Aorta (tissue), 5 donors: ENCODE measurements around the gene NFKB1. TPM values are rescaled to one million over a fixed set of nuclear protein-coding genes. Genes with fewer than 3 reads are reported as not detected.
A peak's percentile ranks its signal among the peaks of the same experiment; 100 is the strongest.
"Not testable (repeated sequence)": the region's sequence is repeated elsewhere in the genome, so short reads cannot be mapped to it uniquely, and the experiment has no call there.

Experiments used
- ATAC-seq: fragments of 200-7000 bp; cut with Tn5 transposase; one replicate; pipeline ENCODE4 v1.9.1; 2022; ENCODE audit warnings: moderate library complexity; ENCODE audit not compliant: low FRiP score
- DNase-seq, 2 donors: peaks; one replicate each; pipeline ENCODE4 v3.0.0-alpha.2; 2020
- H3K27ac ChIP-seq, 2 donors: one replicate each; pipeline ENCODE4 v1.5.1; 2013; ENCODE audit warnings: low read length in 2 of 2, mild to moderate bottlenecking in 2 of 2, moderate library complexity in 2 of 2, control low read depth in 1 of 2, inconsistent platforms in 1 of 2, low read depth in 1 of 2
- H3K27me3 ChIP-seq, 2 donors: one replicate each; pipeline ENCODE4 v1.6.1; 2013; ENCODE audit warnings: control low read depth in 1 of 2, low read length in 1 of 2, mild to moderate bottlenecking in 1 of 2, moderate library complexity in 1 of 2; ENCODE audit not compliant: insufficient read depth in 2 of 2, control insufficient read depth in 1 of 2
- H3K36me3 ChIP-seq, 2 donors: one replicate each; pipeline ENCODE4 v1.6.1; 2013; ENCODE audit warnings: control low read depth in 1 of 2, low read length in 1 of 2, mild to moderate bottlenecking in 1 of 2; ENCODE audit not compliant: insufficient read depth in 2 of 2, control insufficient read depth in 1 of 2
- H3K4me1 ChIP-seq, 2 donors: one replicate each; pipeline ENCODE4 v1.6.1; 2013; ENCODE audit warnings: low read length in 2 of 2, control low read depth in 1 of 2, mild to moderate bottlenecking in 1 of 2, moderate library complexity in 1 of 2; ENCODE audit not compliant: insufficient read depth in 2 of 2, control insufficient read depth in 1 of 2
- H3K4me3 ChIP-seq, 2 donors: one replicate each; pipeline ENCODE4 v1.5.1; 2013; ENCODE audit warnings: low read length in 2 of 2, control low read depth in 1 of 2, mild to moderate bottlenecking in 1 of 2
- H3K9me3 ChIP-seq: one replicate; pipeline ENCODE4 v1.6.1; 2013; ENCODE audit warnings: mild to moderate bottlenecking, low read length; ENCODE audit not compliant: control insufficient read depth
- WGBS, 2 donors: extraction: QIAGEN DNeasy Blood & Tissue Kit; methylation state at CpG; one replicate each; pipeline ENCODE4 v1.1.7; 2013; 5-methylcytosine and 5-hydroxymethylcytosine counted together
- intact Hi-C, 2 donors: fragments of 100-400 bp; cut with DNase I; formaldehyde crosslinking; loops; one replicate each; pipeline versions ENCODE4 v1.14.2 to v1.15.0; 2022
- polyA plus RNA-seq, 2 donors: library from polyadenylated mRNA; stranded (reverse); fragments of 200-250 nt; gene quantifications; one replicate each; pipeline ENCODE4 v1.2.3, GENCODE V29; 2013
- total RNA-seq, 2 donors: library from RNA; stranded (reverse); fragmentation: NEBNext Ultra II Directional; extraction: Animal tissue kit (Norgen Biotek cat#: 25700); gene quantifications; one replicate each; pipeline ENCODE4 v1.2.1, GENCODE V29; 2021
- donor health status: healthy with polysubstance abuse.
- donor health status: Bipolar disorder and iron deficiency.
- donor health status: DM: no; HTN: no; CAD: no.
- donor health status: DM: no; HTN: no; CAD: no.
- donor health status: DM: yes; HTN: yes; CAD: no.

NFKB1 gene
- total and polyA plus RNA-seq, 4 donors = 10.9 to 48.4 (median 26.0) TPM

DNA sequence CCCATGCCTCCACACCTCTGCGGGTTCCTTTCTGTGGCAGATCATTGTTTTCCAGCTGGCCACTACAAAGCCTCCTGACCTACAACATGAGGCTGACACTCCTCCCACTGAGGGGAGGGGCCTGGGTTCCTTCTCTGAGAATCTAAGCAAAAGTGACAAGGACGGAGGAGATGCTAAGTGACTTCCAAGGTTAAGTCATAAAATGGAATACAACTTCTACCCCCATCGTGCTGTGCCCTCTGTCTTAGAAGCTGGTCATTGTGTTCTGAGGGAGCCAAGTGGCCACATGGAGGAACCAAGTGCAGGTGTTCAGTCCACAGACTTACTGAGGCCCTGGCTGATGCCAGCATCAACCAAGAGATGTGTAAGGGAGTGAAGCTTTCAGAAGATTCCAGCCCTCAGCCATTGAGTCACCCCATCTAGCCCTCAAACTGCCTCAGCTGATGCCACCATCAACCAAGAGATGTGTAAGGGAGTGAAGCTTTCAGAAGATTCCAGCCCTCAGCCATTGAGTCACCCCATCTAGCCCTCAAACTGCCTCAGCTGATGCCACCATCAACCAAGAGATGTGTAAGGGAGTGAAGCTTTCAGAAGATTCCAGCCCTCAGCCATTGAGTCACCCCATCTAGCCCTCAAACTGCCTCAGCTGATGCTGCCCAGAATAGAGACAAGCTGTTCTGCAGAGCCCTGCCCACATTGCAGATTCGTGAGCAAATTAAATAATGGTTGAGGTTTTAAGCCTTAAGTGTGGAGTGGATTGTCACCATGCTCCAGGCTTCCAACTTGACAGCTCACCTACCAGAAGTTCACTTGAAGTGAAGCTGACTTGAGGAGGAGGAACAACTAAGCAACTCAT, 118.8 kb downstream of the NFKB1 start:
- H3K9me3 ChIP-seq, DNase-seq, H3K4me1 ChIP-seq, H3K4me3 ChIP-seq, H3K36me3 ChIP-seq, H3K27me3 ChIP-seq: not testable (repeated sequence)
- intact Hi-C loops = loop anchor here (2.0 to 10.0 kb wide), 6 partner anchors 142 to 482 kb away; partner anchors contain the start of genes CISD2 (in 1 of the 2) and MANBA (in 1 of the 2)
- 52 to 53% methylated on average over 4 of the region's 4 CpGs for WGBS, 2 donors
- H3K27ac ChIP-seq = peak overlapping the region in 1 of 2 donors; percentile 58
- ATAC-seq = peak; percentile 33

DNA sequence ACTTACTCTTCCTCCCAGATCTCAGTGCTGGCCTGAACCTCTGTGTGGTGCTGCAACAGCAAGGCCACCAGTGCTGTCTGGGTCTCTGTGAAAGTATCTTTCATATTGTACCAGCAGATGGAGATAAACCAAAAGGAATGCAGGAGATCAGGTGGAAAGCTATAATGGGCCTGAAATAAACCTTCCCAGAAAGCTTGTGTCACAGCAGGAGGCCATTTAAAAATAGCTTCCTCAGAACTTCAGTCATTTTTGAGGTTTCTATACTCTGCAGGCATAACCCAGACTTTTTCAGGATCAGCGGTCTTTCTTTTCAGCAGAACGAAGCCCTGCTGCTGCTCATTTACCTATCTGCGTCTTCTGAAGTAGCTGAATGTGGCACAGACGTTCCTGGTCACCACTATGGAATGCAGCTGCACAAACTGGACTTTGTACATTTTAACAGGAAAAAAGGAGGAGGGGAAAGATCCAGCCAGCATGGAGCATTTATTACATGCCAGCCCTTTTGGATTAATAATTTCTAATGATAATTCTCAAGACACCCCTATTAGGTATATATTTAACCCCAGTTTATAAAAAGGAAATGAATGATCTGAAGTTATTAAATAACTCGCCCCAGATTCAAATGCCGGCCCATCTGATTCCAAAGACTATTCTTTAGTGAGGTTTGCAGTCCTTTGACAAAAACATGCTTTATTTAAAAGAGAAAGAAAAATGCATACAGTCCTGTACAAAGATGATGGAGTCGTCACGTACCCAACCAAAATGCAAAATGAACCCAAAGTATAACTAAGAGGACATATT, 119.7 kb downstream of the NFKB1 start:
- WGBS, 2 donors = 42 to 47% methylated on average over 8 of the region's 8 CpGs
- peaks cover 0 to 3% of the 10 kb centered on the region in 2 donors for H3K36me3 ChIP-seq
- H3K4me3 ChIP-seq = no peak overlapping the region
- ATAC-seq = peak; percentile 88
- peaks cover 0 to 2% of the 10 kb centered on the region in 2 donors for H3K4me1 ChIP-seq
- H3K9me3 ChIP-seq = no peaks in the 10 kb centered on the region
- no peaks in the 10 kb centered on the region for H3K27me3 ChIP-seq
- peak overlapping the region in 1 of 2 donors; percentile 58 for H3K27ac ChIP-seq
- intact Hi-C loops = loop anchor here (2.0 to 10.0 kb wide), 5 partner anchors 141 to 481 kb away; partner anchors contain the start of genes CISD2 (in 1 of the 2) and MANBA (in 1 of the 2)
- no peak for DNase-seq

DNA sequence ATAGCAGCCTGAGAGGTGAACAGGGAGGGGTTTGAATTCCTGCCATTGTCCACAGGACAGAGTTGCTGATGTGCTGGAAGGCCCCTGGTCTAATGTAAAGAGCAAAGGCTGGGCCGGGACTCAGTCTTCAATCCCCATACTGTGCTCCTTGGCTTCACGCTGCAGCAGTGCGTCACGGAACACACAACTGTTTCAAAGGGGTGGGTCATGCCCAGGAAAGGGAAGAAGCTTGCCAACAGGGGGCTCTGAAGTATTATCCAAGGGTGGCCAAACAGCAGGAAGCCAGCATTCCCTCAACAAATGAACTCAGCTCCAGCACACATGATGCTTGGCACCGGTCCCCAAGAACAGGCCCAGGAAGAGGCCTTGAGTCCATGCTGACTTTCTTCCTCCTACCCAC, 122.5 kb downstream of the NFKB1 start:
- WGBS, 2 donors = 71 to 75% methylated on average over 5 of the region's 5 CpGs

DNA sequence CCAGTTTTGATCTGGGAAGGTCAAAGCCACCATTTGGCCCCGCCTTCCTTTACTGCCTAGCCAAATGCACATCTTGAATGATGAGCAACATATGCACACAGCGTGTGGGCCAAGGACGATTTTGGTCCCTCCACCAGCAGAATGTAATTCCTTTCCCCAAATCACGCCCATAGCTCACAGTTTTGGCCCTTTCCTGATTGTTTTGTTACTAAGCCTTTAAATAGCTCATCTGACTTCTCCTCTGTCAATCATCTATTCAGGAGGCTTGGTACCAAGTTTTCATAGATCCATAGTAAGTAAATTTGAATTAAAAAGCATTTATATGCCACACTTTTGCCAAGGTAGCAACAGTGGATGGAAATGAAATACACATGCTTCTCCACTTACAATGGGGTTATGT, 123.3 kb downstream of the NFKB1 start:
- 91 to 92% methylated on average over 4 of the region's 4 CpGs for WGBS, 2 donors
- Histone ChIP-seq H3K4me1 (peaks cover 0 to 2% of the 10 kb centered on the region in 2 donors), H3K27ac (no peak overlapping the region), H3K4me3 (no peak overlapping the region), H3K36me3 (no peaks in the 10 kb centered on the region), H3K27me3 (no peaks in the 10 kb centered on the region), H3K9me3 (no peaks in the 10 kb centered on the region)
- intact Hi-C loops = loop anchor here (5.0 to 10.0 kb wide), 3 partner anchors 138 to 478 kb away; partner anchors contain the start of genes CISD2 (in 1 of the 2) and MANBA (in 1 of the 2)
- DNase-seq (no peak), ATAC-seq (no peak)

More for the DNA sequence above, 122.5 kb downstream of the NFKB1 start:
- Histone ChIP-seq H3K4me1 (peaks cover 0 to 2% of the 10 kb centered on the region in 2 donors), H3K4me3 (no peak overlapping the region), H3K27ac (no peak overlapping the region), H3K27me3 (no peaks in the 10 kb centered on the region), H3K9me3 (no peaks in the 10 kb centered on the region), H3K36me3 (no peaks in the 10 kb centered on the region)
- no peak for DNase-seq
- ATAC-seq = no peak
- intact Hi-C loops = loop anchor here (5.0 to 10.0 kb wide), 3 partner anchors 139 to 479 kb away; partner anchors contain the start of genes CISD2 (in 1 of the 2) and MANBA (in 1 of the 2)

DNA sequence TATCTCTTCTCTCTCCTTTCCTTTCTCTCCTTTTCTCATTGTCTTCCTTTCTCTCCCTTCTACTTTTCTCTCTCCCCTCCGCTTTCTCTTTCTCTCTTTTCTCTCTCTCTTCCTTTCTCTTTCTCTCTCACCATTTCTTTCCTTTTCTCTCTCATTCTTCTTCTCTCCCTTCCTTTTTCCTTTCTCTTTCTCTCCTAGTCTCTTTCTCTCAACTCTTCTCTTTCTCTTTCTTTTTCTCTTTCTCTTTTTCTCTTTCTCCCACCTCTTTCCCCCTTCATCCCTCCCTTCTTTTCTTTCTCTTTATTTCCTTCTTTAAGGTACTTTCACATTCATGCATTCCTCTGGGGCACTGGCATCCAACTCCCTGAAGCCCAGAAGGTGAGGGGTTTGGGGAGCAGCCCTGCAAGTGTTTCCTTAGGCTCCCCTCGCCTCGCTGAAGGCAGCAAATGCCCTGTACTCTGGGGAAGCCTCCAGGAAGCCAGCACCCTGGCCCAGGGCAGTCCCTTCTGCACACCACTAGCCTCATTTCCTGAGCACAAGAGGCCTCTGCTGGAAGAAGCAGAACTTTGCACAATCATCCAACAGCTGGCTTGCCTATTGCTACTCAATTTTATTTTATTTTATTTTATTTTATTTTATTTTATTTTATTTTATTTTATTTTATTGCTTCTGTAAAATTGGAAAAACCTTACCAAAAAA, 124.2 kb downstream of the NFKB1 start:
- H3K4me3 ChIP-seq = no peak overlapping the region
- 73 to 75% methylated on average over 3 of the region's 3 CpGs for WGBS, 2 donors
- peak in 1 of 2 donors; percentile 73 for DNase-seq
- no peaks in the 10 kb centered on the region for H3K36me3 ChIP-seq
- H3K9me3 ChIP-seq = no peaks in the 10 kb centered on the region
- no peak overlapping the region for H3K27ac ChIP-seq
- H3K27me3 ChIP-seq = no peaks in the 10 kb centered on the region
- peaks cover 0 to 2% of the 10 kb centered on the region in 2 donors for H3K4me1 ChIP-seq
- intact Hi-C loops = loop anchor here in 1 of 2 donors (10.0 kb wide), 1 partner anchor 239 kb away; the partner anchor contains the start of gene CISD2
- ATAC-seq = peak; percentile 80

DNA sequence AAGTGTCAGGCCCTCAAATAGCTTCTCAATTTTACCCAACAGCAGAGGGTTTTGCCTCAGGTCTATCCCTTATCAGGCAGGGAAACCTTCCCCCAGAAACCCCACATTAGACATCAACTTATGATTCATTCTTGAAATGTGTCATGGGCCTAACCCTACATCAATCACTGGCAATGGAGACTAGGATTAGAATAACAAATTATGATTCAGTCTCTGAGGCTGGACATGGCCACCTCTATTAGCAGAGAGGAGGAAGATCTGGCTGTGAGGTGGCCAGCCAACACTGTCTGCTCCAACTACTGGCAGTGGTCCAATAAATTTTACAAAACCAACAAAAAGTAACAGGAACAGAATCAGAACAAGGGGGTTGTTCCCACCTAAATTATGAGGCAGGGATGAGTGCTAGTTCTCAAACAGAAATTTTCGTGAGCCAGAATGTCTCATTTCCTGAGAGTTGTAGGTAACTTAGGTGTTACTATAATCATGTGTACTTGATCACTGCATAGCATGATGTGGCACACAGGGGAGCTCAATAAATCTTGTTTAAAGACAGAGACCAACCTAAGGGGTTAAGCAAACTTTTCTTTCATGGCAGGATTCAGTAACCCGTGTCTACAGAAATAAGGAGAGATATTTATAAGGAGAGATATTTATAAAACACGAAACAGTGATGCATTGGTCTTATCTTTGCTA, 126.8 kb downstream of the NFKB1 start:
- H3K4me1 ChIP-seq = no peaks in the 10 kb centered on the region
- no peak overlapping the region for H3K27ac ChIP-seq
- no peaks in the 10 kb centered on the region for H3K27me3 ChIP-seq
- H3K9me3 ChIP-seq = no peaks in the 10 kb centered on the region
- intact Hi-C loops = loop anchor here in 1 of 2 donors (10.0 kb wide), 1 partner anchor 237 kb away; the partner anchor contains the start of gene CISD2
- 43 to 48% methylated on average over 3 of the region's 3 CpGs for WGBS, 2 donors
- peaks cover 0 to 4% of the 10 kb centered on the region in 2 donors for H3K36me3 ChIP-seq
- DNase-seq (no peak), ATAC-seq (no peak)
- H3K4me3 ChIP-seq = no peak overlapping the region

DNA sequence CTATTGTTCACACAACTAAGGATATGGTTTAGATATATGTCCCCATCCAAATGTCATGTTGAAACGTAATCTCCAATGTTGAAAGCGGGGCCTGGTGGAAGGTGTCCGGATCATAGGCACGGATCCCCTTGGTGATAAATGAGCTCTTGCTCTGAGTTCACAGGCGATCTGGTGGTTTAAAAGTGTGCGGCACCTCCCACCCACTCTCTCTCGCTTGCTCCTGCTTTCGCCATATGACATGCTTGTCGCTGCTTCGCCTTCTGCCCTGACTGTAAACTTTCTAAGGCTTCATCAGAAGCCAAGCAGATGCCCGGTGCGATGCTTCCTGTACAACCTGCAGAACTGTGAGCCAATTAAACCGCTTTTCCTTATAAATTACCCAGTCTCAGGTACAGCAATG, 128.5 kb downstream of the NFKB1 start:
- WGBS, 2 donors = 83 to 85% methylated on average over 13 of the region's 13 CpGs
- ATAC-seq (no peak), DNase-seq (no peak)
- H3K27ac ChIP-seq = no peak overlapping the region
- H3K36me3 ChIP-seq = peaks cover 0 to 7% of the 10 kb centered on the region in 2 donors
- no peak overlapping the region for H3K4me3 ChIP-seq
- no peaks in the 10 kb centered on the region for H3K4me1 ChIP-seq
- H3K27me3 ChIP-seq = no peaks in the 10 kb centered on the region
- no peaks in the 10 kb centered on the region for H3K9me3 ChIP-seq
- intact Hi-C loops = loop anchor here in 1 of 2 donors (10.0 kb wide), 1 partner anchor 235 kb away; the partner anchor contains the start of gene CISD2
